ENCODE measurements around the gene SBNO1.

SBNO1 gene

DNA sequence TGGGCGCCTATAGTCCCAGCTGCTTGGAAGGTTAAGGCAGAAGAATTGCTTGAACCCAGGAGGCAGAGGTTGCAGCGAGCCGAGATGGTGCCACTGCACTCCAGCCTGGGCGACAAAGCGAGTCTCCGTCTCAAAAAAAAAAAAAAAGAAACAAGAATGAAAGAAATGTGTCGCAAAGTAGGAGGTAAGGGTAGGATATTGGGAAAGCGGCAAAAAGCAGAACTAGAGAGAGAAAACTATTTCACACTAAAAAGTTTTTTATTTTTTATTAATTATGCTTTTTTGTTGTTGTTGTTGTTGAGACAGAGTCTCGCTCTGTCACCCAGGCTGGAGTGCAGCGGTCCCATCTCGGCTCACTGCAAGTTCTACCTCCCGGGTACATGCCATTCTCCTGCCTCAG lies 17.7 kb downstream of the SBNO1 start:
- no peak for DNase-seq (ENCODE audit: low spot score)
- TF ChIP-seq, protein P1, sequence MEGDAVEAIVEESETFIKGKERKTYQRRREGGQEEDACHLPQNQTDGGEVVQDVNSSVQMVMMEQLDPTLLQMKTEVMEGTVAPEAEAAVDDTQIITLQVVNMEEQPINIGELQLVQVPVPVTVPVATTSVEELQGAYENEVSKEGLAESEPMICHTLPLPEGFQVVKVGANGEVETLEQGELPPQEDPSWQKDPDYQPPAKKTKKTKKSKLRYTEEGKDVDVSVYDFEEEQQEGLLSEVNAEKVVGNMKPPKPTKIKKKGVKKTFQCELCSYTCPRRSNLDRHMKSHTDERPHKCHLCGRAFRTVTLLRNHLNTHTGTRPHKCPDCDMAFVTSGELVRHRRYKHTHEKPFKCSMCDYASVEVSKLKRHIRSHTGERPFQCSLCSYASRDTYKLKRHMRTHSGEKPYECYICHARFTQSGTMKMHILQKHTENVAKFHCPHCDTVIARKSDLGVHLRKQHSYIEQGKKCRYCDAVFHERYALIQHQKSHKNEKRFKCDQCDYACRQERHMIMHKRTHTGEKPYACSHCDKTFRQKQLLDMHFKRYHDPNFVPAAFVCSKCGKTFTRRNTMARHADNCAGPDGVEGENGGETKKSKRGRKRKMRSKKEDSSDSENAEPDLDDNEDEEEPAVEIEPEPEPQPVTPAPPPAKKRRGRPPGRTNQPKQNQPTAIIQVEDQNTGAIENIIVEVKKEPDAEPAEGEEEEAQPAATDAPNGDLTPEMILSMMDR (IDR thresholded peaks at IDR 0.05; ENCODE audit: extremely low read depth, missing control alignments) = no peak

DNA sequence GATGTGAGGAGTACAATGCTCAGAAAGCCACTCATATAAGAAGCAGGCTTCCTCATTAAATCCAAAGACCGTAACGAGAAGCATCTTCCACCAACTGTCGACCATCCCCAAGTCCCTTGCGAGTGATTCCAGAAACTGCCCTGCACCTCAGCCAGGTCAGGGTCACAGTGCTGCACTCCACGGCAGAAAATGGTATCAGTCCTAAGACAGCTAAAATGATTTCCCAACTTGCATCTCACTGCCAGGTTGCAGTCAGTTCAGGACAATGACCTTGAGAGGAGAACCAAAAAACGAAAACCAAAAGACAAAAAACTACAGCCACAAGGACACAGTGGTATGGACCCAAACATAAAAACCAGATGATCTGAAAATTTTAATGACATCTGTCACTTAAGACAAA lies 20.6 kb downstream of the SBNO1 start:
- TF ChIP-seq, protein P1 (IDR thresholded peaks at IDR 0.05; ENCODE audit: extremely low read depth, missing control alignments) = no peak
- no peak for DNase-seq (ENCODE audit: low spot score)

DNA sequence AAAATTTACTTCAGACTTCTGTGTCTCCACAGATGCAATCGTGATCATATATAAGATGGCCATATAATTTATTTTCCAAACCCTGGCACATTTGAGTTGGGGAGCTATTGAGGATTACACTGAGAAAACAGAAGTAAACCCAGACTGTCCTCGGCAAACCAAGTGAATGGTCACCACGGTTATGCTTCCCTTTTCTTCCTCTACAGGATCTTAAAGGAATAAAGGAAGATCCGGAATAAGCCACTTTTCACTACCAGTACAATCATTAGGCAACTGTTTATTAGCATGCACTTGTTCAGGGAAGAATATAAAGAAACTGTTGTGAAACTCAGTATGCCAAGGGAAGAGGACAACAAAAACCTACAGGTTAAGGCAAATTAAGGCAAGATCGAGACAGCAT lies 27.6 kb downstream of the SBNO1 start:
- no peak for DNase-seq (ENCODE audit: low spot score)

DNA sequence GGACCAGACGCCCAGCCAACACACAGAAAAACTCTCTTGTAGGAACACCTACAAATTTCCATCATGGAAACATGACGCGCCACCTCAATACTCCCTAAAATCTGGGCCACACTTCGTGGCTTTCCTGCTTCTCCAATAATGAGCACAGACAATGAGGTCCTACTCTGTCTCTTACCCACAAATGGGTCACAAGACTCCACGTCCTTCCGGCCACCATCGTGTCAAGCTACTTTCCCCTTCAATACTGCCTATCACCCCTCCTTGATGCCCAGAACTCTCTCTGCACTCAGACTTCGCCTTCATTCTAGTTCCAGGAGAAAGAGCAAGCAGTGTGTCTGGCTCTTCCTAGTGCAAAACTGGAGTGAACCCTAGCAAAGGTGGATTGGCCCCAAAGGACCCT lies 28.1 kb downstream of the SBNO1 start:
- TF ChIP-seq, protein P1 (IDR thresholded peaks at IDR 0.05; ENCODE audit: extremely low read depth, missing control alignments) = no peak
- no peak for DNase-seq (ENCODE audit: low spot score)

More for the DNA sequence above, 27.6 kb downstream of the SBNO1 start:
- TF ChIP-seq, protein P1 (IDR thresholded peaks at IDR 0.05; ENCODE audit: extremely low read depth, missing control alignments) = no peak

DNA sequence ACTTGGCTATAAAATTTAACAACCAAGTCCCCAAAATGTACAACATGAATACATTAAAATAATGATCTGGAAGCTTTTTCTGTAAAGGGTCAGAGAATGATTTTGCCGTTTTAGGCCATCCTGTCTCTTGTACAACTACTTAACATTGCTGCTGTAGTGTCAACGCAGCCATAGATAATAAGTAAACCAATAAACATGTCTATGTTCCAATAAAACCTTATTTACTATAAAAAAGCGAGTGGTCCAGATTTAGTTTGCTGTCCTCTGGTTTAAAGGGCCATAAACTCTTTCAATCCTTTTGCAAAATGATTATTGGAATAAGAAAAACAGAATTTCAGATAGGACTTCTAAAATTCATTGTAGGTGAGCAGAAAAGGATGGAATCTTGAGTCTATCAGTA lies 29.2 kb downstream of the SBNO1 start:
- no peak for DNase-seq (ENCODE audit: low spot score)
- TF ChIP-seq, protein P1 (IDR thresholded peaks at IDR 0.05; ENCODE audit: extremely low read depth, missing control alignments) = no peak

DNA sequence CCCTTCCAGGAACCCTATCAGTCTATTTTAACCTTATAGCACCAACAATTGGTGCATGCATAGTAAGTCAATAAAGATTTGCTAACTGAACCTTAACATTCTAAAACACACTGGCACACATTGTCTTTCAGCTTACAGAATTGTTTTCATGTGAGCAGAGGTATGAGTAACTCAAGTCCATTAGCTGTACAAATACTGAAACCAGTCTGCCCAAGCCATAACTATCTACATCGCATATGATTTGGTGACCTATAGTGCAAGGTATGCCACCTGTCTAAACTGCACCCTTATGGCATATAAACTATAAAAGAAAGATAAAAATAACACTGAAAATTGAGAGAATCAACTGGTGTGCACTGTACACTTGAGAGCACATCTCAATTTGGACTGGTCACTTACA lies 34.8 kb downstream of the SBNO1 start:
- TF ChIP-seq, protein P1 (IDR thresholded peaks at IDR 0.05; ENCODE audit: extremely low read depth, missing control alignments) = no peak

DNA sequence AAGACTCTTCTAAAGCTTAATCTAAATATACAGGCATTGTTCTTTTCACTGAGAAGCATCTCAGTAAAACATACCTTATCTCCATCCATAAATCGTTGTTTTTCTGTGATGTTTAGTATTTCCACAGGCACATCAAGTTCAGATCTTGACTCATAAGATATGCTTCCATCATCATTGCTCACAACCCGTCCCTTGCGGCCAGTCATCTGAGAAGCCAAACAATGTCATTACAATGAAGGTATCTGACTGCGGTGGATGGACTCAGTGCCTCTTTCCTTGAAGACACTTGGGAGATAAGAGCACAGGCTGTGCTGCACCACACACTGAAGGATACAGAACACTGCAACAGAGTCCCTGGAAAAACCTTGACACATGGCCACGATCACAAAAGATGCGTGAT lies 44.8 kb downstream of the SBNO1 start:
- no peak for DNase-seq (ENCODE audit: low spot score)
- TF ChIP-seq, protein P1 (IDR thresholded peaks at IDR 0.05; ENCODE audit: extremely low read depth, missing control alignments) = no peak

More for the DNA sequence above, 34.8 kb downstream of the SBNO1 start:
- DNase-seq (ENCODE audit: low spot score) = no peak
